K562 (cell line): Measurements from ENCODE around the gene MEX3A. TPM values are rescaled to one million over a fixed set of nuclear protein-coding genes. Genes with fewer than 3 reads are reported as not detected.

Experiments used
- ARID1B ChIP-seq: fragments of 450-650 bp; IDR thresholded peaks from 2 replicates; pipeline ENCODE4 v1.6.1; 2016; ENCODE audit warnings: antibody characterized with exemption, mild to moderate bottlenecking, inconsistent platforms
- CBFA2T3 ChIP-seq: fragments of 450-650 bp; IDR thresholded peaks from 2 replicates; pipeline ENCODE4 v1.6.1; 2017
- FOS ChIP-seq: IDR thresholded peaks from 3 replicates; pipeline ENCODE4 v1.6.1; 2011; ENCODE audit not compliant: insufficient read length; ENCODE audit errors: extremely low read depth
- GABPB2 ChIP-seq: fragments of 250-450 bp; sonication (Bioruptor Pico); conservative IDR thresholded peaks from 2 replicates; pipeline ENCODE4 v1.5.1; 2021; ENCODE audit warnings: mild to moderate bottlenecking
- HDAC1 ChIP-seq, 2 experiments: fragments of 450-650 bp; IDR thresholded peaks; 2 replicates each; pipeline ENCODE4 v1.6.1; 2016 to 2017; ENCODE audit warnings: inconsistent platforms in 1 of 2, mild to moderate bottlenecking in 1 of 2, moderate library complexity in 1 of 2
- HEY1 ChIP-seq: fragments of 250-450 bp; sonication (Bioruptor Pico); IDR thresholded peaks from 2 replicates; pipeline ENCODE4 v1.5.0; 2020; ENCODE audit warnings: mild to moderate bottlenecking, moderate library complexity, borderline replicate concordance
- HLTF ChIP-seq: fragments of 450-650 bp; IDR thresholded peaks from 2 replicates; pipeline ENCODE4 v1.6.1; 2016
- JUN ChIP-seq, 2 experiments: sonication (generic) in 1 of 2; formaldehyde crosslinking in 1 of 2; IDR thresholded peaks; 2 replicates each; pipeline versions ENCODE4 v1.6.1 to v1.8.0; 2012 to 2022; ENCODE audit warnings: borderline replicate concordance in 2 of 2, mild to moderate bottlenecking in 2 of 2, improper control_type of control experiment in 1 of 2, low read depth in 1 of 2, low read length in 1 of 2, missing genetic modification reagents in 1 of 2
- KAT7 ChIP-seq: sonication (generic); formaldehyde crosslinking; IDR thresholded peaks from 2 replicates; pipeline ENCODE4 v1.8.0; 2022; ENCODE audit warnings: missing genetic modification reagents, mild to moderate bottlenecking, borderline replicate concordance
- KDM1A ChIP-seq, 2 experiments: fragments of 450-650 bp; IDR thresholded peaks; 2 replicates each; pipeline ENCODE4 v1.6.1; 2016; ENCODE audit warnings: mild to moderate bottlenecking in 2 of 2
- KDM5B ChIP-seq: fragments of 200-600 bp; sonication (generic); IDR thresholded peaks from 2 replicates; pipeline ENCODE4 v1.6.1; 2012; ENCODE audit warnings: low read depth, mild to moderate bottlenecking, moderate library complexity, low read length, control low read depth, inconsistent platforms; ENCODE audit not compliant: insufficient replicate concordance
- MAFK ChIP-seq: IDR thresholded peaks from 2 replicates; pipeline ENCODE4 v1.6.1; 2011; ENCODE audit warnings: low read length, improper control_type of control experiment
- TARDBP ChIP-seq: fragments of 450-650 bp; IDR thresholded peaks from 2 replicates; pipeline ENCODE4 v1.6.1; 2016
- TCF7L2 ChIP-seq: fragments of 150-350 bp; IDR thresholded peaks from 2 replicates; pipeline ENCODE4 v1.6.1; 2016; ENCODE audit warnings: low read depth, mild to moderate bottlenecking, low read length, moderate library complexity
- TRIM24 ChIP-seq, 2 experiments: fragments of 450-650 bp; IDR thresholded peaks; 2 replicates each; pipeline ENCODE4 v1.6.1; 2016
- ZBTB1 ChIP-seq: sonication (generic); formaldehyde crosslinking; IDR thresholded peaks from 2 replicates; pipeline ENCODE4 v1.8.1; 2023; ENCODE audit warnings: missing genetic modification reagents, low read depth, mild to moderate bottlenecking, borderline replicate concordance
- ZFX ChIP-seq: sonication (generic); formaldehyde crosslinking; IDR thresholded peaks from 2 replicates; pipeline ENCODE4 v1.8.0; 2022; ENCODE audit warnings: mild to moderate bottlenecking, missing genetic modification reagents, moderate library complexity
- ZNF174 ChIP-seq: fragments of 250-450 bp; sonication (Bioruptor Pico); IDR thresholded peaks from 2 replicates; pipeline ENCODE4 v1.4.0; 2020; ENCODE audit warnings: mild to moderate bottlenecking
- ZNF57 ChIP-seq: fragments of 450-650 bp; formaldehyde crosslinking; IDR thresholded peaks from 2 replicates; pipeline ENCODE4 v1.4.0; 2020; ENCODE audit warnings: mild to moderate bottlenecking, moderate library complexity
- ZNF695 ChIP-seq: fragments of 450-650 bp; formaldehyde crosslinking; IDR thresholded peaks from 2 replicates; pipeline ENCODE4 v1.4.0; 2020; ENCODE audit warnings: mild to moderate bottlenecking, moderate library complexity
- polyA plus RNA-seq, 8 experiments: library from polyadenylated mRNA; depleted of rRNA in 4 of 8; stranded (reverse) in 5 of 8; unstranded in 3 of 8; fragments of >200 nt; fragmentation: Nextera tagmentation in 2 of 8; fragmentation: Illumina TruSeq in 1 of 8; extraction: Ambion mirVana in 2 of 8; extraction: Trizol in 1 of 8; gene quantifications; 2 replicates each; pipeline versions ENCODE4 v1.2.1 to v1.2.3, GENCODE V29; 2011 to 2014; ENCODE audit warnings: inconsistent platforms in 1 of 8, missing spikeins in 1 of 8
- total RNA-seq, 7 experiments: library from RNA; depleted of rRNA in 6 of 7; stranded (reverse); fragments of >200 nt in 6 of 7; fragmentation: Illumina TruSeq in 2 of 7; extraction: Trizol in 2 of 7; gene quantifications; 2 replicates each; pipeline versions ENCODE4 v1.2.1 to v1.2.3, GENCODE V29; 2011 to 2021; ENCODE audit warnings: low replicate concordance in 1 of 7
- TF ChIP-seq, protein P1 (sequence below): sonication (generic); formaldehyde crosslinking; IDR thresholded peaks from 2 replicates; pipeline ENCODE4 v1.8.0; 2022; ENCODE audit warnings: missing genetic modification reagents, mild to moderate bottlenecking, borderline replicate concordance
- TF ChIP-seq, protein P2 (sequence below), 2 experiments: fragments of 450-650 bp; conservative IDR thresholded peaks; 2 replicates each; pipeline ENCODE4 v1.6.1; 2017; ENCODE audit warnings: mild to moderate bottlenecking in 2 of 2, moderate library complexity in 2 of 2

Gene MEX3A
- total and polyA plus RNA-seq, 9 of the 15 experiments (the other 6 are each of a cell fraction or from before 2014, with no cell fraction given) = 0.36 to 13.7 (median 5.2) TPM

DNA sequence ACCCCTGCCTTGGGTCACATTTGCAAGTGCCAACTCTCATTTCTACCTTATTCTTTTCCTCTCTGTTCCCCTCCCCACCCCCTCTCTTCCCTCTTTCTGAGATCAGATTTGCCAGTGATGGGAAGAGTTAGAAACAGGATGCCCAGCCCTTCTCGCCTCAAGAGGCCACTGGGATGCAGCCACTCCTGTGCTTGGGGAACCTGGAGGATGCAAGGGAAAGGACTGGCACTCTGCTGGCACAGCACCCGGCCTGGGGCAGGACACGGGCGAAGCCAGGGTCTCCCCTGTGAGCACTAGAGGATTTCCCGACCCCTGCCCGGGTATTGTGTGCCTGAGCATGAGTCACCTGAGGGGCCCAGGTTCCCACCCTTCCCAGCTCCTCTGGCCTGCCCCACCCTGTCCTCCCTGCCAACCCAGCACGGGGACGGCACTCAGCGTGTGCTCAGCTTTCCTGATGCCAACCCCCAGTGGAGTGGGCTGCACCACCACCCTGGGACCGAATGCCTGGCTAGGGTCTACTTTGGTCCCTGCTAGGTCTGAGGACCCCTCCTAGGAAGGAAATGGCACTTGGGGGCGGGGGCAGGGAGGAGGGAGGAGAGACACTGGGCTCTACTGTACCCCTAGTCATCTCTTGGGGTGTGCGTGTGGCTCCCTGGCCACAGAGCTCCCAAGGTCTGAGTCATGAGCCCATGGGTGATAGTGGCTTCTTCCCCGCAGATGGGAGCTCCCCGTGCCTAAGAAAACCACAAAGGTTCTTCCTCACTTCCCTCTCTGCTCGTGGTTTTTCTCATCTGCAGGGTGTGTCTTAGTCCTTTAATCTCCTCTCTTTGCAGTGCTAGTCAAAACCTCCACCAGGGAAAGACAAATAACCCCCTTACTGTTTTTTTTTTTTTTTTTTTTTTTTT, 44.6 kb upstream of the MEX3A start (continued):
- TF ChIP-seq JUN (IDR thresholded peaks at IDR 0.05; ENCODE audit: borderline replicate concordance, low read depth, low read length) = peak; percentile 46; the same call in 1 of the 2 replicates
- TF ChIP-seq JUN (CRISPR knock-in tag; IDR thresholded peaks at IDR 0.05; ENCODE audit: borderline replicate concordance) = no peak
- no peak for TF ChIP-seq TCF7L2
- TF ChIP-seq HEY1 (CRISPR knock-in tag) = 0 out of 2 replicates have a peak, but pooled peaks have one; percentile 39
- no peak for TF ChIP-seq KDM5B
- peak; percentile 12 for TF ChIP-seq FOS
- TF ChIP-seq CBFA2T3 = peak; percentile 53
- TF ChIP-seq, protein P1, sequence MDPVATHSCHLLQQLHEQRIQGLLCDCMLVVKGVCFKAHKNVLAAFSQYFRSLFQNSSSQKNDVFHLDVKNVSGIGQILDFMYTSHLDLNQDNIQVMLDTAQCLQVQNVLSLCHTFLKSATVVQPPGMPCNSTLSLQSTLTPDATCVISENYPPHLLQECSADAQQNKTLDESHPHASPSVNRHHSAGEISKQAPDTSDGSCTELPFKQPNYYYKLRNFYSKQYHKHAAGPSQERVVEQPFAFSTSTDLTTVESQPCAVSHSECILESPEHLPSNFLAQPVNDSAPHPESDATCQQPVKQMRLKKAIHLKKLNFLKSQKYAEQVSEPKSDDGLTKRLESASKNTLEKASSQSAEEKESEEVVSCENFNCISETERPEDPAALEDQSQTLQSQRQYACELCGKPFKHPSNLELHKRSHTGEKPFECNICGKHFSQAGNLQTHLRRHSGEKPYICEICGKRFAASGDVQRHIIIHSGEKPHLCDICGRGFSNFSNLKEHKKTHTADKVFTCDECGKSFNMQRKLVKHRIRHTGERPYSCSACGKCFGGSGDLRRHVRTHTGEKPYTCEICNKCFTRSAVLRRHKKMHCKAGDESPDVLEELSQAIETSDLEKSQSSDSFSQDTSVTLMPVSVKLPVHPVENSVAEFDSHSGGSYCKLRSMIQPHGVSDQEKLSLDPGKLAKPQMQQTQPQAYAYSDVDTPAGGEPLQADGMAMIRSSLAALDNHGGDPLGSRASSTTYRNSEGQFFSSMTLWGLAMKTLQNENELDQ (CRISPR knock-in tag) = no peak
- TF ChIP-seq ZBTB1 = peak; percentile 70; the same call in 1 of the 2 replicates
- peak; percentile 50 for TF ChIP-seq ZFX
- peak in 1 of 2 experiments; percentile 17; a peak in 1 of 4 replicates for TF ChIP-seq TRIM24 (IDR thresholded peaks at IDR 0.05)
- TF ChIP-seq HLTF = no peak
- no peak; a peak in 1 of 4 replicates for TF ChIP-seq KDM1A (IDR thresholded peaks at IDR 0.05)
- no peak; the same call in 1 of the 2 replicates for TF ChIP-seq KAT7 (CRISPR knock-in tag)
- TF ChIP-seq ARID1B = peak; percentile 64
- TF ChIP-seq GABPB2 (CRISPR knock-in tag) = no peak
- no peak for TF ChIP-seq ZNF174
- TF ChIP-seq ZNF57 (CRISPR knock-in tag) = no peak
- TF ChIP-seq MAFK = peak; percentile 21; the same call in 1 of the 2 replicates
- TF ChIP-seq TARDBP = no peak
- peak in 1 of 2 experiments; percentile 52; a peak in 1 of 4 replicates for TF ChIP-seq HDAC1 (IDR thresholded peaks at IDR 0.05)
- TF ChIP-seq, protein P2, sequence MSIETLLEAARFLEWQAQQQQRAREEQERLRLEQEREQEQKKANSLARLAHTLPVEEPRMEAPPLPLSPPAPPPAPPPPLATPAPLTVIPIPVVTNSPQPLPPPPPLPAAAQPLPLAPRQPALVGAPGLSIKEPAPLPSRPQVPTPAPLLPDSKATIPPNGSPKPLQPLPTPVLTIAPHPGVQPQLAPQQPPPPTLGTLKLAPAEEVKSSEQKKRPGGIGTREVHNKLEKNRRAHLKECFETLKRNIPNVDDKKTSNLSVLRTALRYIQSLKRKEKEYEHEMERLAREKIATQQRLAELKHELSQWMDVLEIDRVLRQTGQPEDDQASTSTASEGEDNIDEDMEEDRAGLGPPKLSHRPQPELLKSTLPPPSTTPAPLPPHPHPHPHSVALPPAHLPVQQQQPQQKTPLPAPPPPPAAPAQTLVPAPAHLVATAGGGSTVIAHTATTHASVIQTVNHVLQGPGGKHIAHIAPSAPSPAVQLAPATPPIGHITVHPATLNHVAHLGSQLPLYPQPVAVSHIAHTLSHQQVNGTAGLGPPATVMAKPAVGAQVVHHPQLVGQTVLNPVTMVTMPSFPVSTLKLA (conservative IDR thresholded peaks at IDR 0.05) = peak; percentile 19 to 76; a peak in 3 of 4 replicates
- TF ChIP-seq ZNF695 (CRISPR knock-in tag) = no peak
